K562 (cell line): ENCODE measurements around the gene UTS2R. TPM values are rescaled to one million over a fixed set of nuclear protein-coding genes. Genes with fewer than 3 reads are reported as not detected.

ENCODE experiments used
- CREB3L1 ChIP-seq: fragments of 450-650 bp; IDR thresholded peaks from 2 replicates; pipeline ENCODE4 v1.6.1; 2014; ENCODE audit warnings: low read depth, mild to moderate bottlenecking, moderate library complexity, borderline replicate concordance
- CXXC5 ChIP-seq: fragments of 250-450 bp; sonication (Bioruptor Pico); IDR thresholded peaks from 2 replicates; pipeline ENCODE4 v1.8.0; 2022; ENCODE audit warnings: inconsistent platforms, mild to moderate bottlenecking, moderate library complexity
- E2F4 ChIP-seq: sonication (generic); formaldehyde crosslinking; IDR thresholded peaks from 2 replicates; pipeline ENCODE4 v1.8.0; 2022; ENCODE audit warnings: mild to moderate bottlenecking, low read depth, missing genetic modification reagents
- GMEB1 ChIP-seq: fragments of 250-450 bp; sonication (Bioruptor Pico); IDR thresholded peaks from 2 replicates; pipeline ENCODE4 v1.4.0; 2020; ENCODE audit warnings: mild to moderate bottlenecking
- IRF2 ChIP-seq: sonication (generic); formaldehyde crosslinking; IDR thresholded peaks from 2 replicates; pipeline ENCODE4 v1.8.1; 2022; ENCODE audit warnings: mild to moderate bottlenecking, missing genetic modification reagents
- JUNB ChIP-seq: fragments of 450-650 bp; formaldehyde crosslinking; conservative IDR thresholded peaks from 2 replicates; pipeline ENCODE4 v1.4.0; 2020; ENCODE audit warnings: mild to moderate bottlenecking
- LARP7 ChIP-seq: fragments of 450-650 bp; IDR thresholded peaks from 2 replicates; pipeline ENCODE4 v1.6.1; 2016
- MTA3 ChIP-seq: fragments of 450-650 bp; formaldehyde crosslinking; IDR thresholded peaks from 2 replicates; pipeline ENCODE4 v1.6.1; 2017; ENCODE audit warnings: mild to moderate bottlenecking, borderline replicate concordance
- MYNN ChIP-seq, 2 experiments: sonication (generic); formaldehyde crosslinking in 1 of 2; IDR thresholded peaks; 2 replicates each; pipeline versions ENCODE4 v1.5.0 to v1.6.1; 2016 to 2020; ENCODE audit warnings: antibody characterized with exemption in 1 of 2, missing genetic modification reagents in 1 of 2
- PML ChIP-seq: IDR thresholded peaks from 2 replicates; pipeline ENCODE4 v1.6.1; 2012; ENCODE audit warnings: low read length, inconsistent platforms
- RB1 ChIP-seq: fragments of 450-650 bp; IDR thresholded peaks from 2 replicates; pipeline ENCODE4 v1.6.1; 2017; ENCODE audit warnings: low read depth, mild to moderate bottlenecking
- ZBTB1 ChIP-seq: sonication (generic); formaldehyde crosslinking; IDR thresholded peaks from 2 replicates; pipeline ENCODE4 v1.8.1; 2023; ENCODE audit warnings: missing genetic modification reagents, low read depth, mild to moderate bottlenecking, borderline replicate concordance
- ZNF174 ChIP-seq: fragments of 250-450 bp; sonication (Bioruptor Pico); IDR thresholded peaks from 2 replicates; pipeline ENCODE4 v1.4.0; 2020; ENCODE audit warnings: mild to moderate bottlenecking
- ZNF444 ChIP-seq: fragments of 250-450 bp; sonication (Bioruptor Pico); IDR thresholded peaks from 2 replicates; pipeline ENCODE4 v1.4.0; 2020; ENCODE audit warnings: mild to moderate bottlenecking, moderate library complexity
- polyA plus RNA-seq, 8 experiments: library from polyadenylated mRNA; depleted of rRNA in 4 of 8; stranded (reverse) in 5 of 8; unstranded in 3 of 8; fragments of >200 nt; fragmentation: Nextera tagmentation in 2 of 8; fragmentation: Illumina TruSeq in 1 of 8; extraction: Ambion mirVana in 2 of 8; extraction: Trizol in 1 of 8; gene quantifications; 2 replicates each; pipeline versions ENCODE4 v1.2.1 to v1.2.3, GENCODE V29; 2011 to 2014; ENCODE audit warnings: inconsistent platforms in 1 of 8, missing spikeins in 1 of 8
- total RNA-seq, 7 experiments: library from RNA; depleted of rRNA in 6 of 7; stranded (reverse); fragments of >200 nt in 6 of 7; fragmentation: Illumina TruSeq in 2 of 7; extraction: Trizol in 2 of 7; gene quantifications; 2 replicates each; pipeline versions ENCODE4 v1.2.1 to v1.2.3, GENCODE V29; 2011 to 2021; ENCODE audit warnings: low replicate concordance in 1 of 7
- TF ChIP-seq, protein P1 (sequence below): IDR thresholded peaks from 2 replicates; pipeline ENCODE4 v1.6.1; 2014; ENCODE audit warnings: antibody characterized with exemption
- TF ChIP-seq, protein P2 (sequence below): fragments of 250-450 bp; sonication (Bioruptor Pico); IDR thresholded peaks from 2 replicates; pipeline ENCODE4 v1.8.0; 2022; ENCODE audit warnings: moderate library complexity, mild to moderate bottlenecking, inconsistent platforms
- TF ChIP-seq, protein P3 (sequence below): sonication (generic); formaldehyde crosslinking; IDR thresholded peaks from 2 replicates; pipeline ENCODE4 v1.9.0; 2022; ENCODE audit warnings: mild to moderate bottlenecking, missing genetic modification reagents
- TF ChIP-seq, protein P4 (sequence below): fragments of 200-800 bp; sonication (Bioruptor generic); IDR thresholded peaks from 2 replicates; pipeline ENCODE4 v1.6.1; 2017; ENCODE audit warnings: missing genetic modification characterization, missing compliant biosample characterization

The UTS2R gene
- total and polyA plus RNA-seq, 9 of the 15 experiments (the other 6 are each of a cell fraction or from before 2014, with no cell fraction given): 0.22 TPM; not detected in 8

DNA sequence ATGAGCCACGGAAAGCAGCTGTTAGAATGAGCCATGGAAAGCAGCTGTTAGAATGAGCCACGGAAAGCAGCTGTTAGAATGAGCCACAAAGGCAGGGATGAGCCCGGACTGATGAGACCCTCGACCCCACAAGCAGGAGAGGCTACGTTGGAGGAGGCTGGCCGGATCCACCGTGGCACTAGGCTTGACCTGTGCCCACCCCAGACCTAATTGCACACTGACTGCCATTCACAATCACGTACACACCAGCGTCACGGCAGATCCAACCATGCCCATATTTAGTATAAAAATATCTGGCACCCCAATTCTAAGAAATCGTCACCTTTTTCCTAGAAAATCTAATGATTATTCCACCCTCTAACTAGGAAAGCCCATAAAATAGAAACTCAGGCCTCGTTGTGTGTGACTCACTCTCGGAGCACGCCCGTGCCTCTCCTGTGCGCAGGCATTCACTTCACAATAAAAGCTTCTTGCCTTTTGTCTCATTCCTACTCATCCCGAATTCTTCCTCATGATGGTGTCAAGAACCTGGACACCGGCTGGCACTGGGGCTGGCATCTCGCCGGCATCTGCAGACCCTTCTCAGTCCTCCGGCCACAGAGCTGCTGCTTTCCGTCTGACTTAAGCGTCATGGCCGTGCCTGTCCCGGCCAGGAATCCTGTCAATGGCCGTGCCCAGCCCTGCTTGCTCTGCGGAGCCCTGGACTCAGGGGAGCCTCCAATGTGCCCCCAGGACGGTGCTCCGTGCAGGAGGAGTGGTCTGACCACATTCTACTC, 32.5 kb upstream of the UTS2R start (continued):
- TF ChIP-seq MYNN (IDR thresholded peaks at IDR 0.05) (peak; percentile 100), MYNN (CRISPR knock-in tag; IDR thresholded peaks at IDR 0.05) (peak; percentile 100), CREB3L1 (0 out of 2 replicates have a peak, but pooled peaks have one; percentile 36), ZBTB1 (CRISPR knock-in tag) (no peak), GMEB1 (CRISPR knock-in tag) (no peak), PML (no peak), CXXC5 (peak; percentile 82), LARP7 (no peak), JUNB (CRISPR knock-in tag) (no peak), RB1 (no peak), MTA3 (peak; percentile 80; the same call in 1 of the 2 replicates), ZNF444 (CRISPR knock-in tag) (0 out of 2 replicates have a peak, but pooled peaks have one; percentile 24), IRF2 (CRISPR knock-in tag) (no peak), E2F4 (CRISPR knock-in tag) (no peak), ZNF174 (no peak)
- TF ChIP-seq, protein P1, sequence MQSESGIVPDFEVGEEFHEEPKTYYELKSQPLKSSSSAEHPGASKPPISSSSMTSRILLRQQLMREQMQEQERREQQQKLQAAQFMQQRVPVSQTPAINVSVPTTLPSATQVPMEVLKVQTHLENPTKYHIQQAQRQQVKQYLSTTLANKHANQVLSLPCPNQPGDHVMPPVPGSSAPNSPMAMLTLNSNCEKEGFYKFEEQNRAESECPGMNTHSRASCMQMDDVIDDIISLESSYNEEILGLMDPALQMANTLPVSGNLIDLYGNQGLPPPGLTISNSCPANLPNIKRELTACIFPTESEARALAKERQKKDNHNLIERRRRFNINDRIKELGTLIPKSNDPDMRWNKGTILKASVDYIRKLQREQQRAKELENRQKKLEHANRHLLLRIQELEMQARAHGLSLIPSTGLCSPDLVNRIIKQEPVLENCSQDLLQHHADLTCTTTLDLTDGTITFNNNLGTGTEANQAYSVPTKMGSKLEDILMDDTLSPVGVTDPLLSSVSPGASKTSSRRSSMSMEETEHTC: no peak
- TF ChIP-seq, protein P2, sequence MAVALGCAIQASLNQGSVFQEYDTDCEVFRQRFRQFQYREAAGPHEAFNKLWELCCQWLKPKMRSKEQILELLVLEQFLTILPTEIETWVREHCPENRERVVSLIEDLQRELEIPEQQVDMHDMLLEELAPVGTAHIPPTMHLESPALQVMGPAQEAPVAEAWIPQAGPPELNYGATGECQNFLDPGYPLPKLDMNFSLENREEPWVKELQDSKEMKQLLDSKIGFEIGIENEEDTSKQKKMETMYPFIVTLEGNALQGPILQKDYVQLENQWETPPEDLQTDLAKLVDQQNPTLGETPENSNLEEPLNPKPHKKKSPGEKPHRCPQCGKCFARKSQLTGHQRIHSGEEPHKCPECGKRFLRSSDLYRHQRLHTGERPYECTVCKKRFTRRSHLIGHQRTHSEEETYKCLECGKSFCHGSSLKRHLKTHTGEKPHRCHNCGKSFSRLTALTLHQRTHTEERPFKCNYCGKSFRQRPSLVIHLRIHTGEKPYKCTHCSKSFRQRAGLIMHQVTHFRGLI (CRISPR knock-in tag): no peak
- TF ChIP-seq, protein P3, sequence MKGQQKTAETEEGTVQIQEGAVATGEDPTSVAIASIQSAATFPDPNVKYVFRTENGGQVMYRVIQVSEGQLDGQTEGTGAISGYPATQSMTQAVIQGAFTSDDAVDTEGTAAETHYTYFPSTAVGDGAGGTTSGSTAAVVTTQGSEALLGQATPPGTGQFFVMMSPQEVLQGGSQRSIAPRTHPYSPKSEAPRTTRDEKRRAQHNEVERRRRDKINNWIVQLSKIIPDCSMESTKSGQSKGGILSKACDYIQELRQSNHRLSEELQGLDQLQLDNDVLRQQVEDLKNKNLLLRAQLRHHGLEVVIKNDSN (CRISPR knock-in tag): no peak
- TF ChIP-seq, protein P4, sequence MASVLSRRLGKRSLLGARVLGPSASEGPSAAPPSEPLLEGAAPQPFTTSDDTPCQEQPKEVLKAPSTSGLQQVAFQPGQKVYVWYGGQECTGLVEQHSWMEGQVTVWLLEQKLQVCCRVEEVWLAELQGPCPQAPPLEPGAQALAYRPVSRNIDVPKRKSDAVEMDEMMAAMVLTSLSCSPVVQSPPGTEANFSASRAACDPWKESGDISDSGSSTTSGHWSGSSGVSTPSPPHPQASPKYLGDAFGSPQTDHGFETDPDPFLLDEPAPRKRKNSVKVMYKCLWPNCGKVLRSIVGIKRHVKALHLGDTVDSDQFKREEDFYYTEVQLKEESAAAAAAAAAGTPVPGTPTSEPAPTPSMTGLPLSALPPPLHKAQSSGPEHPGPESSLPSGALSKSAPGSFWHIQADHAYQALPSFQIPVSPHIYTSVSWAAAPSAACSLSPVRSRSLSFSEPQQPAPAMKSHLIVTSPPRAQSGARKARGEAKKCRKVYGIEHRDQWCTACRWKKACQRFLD (CRISPR knock-in tag): peak; percentile 84
